H1 (cell line): ENCODE data around the gene FLVCR2. TPM values are rescaled to one million over a fixed set of nuclear protein-coding genes. Genes with fewer than 3 reads are reported as not detected.

Experiments used
- CTCF ChIA-PET: fragments of 300-600 bp; sonication (Branson Sonifier 250); formaldehyde crosslinking; loops from one replicate; lab custom pipeline; 2021; ENCODE audit not compliant: partially characterized antibody; lab: Charles Lee
- POLR2A ChIA-PET: fragments of 300-600 bp; sonication (Branson Sonifier 250); formaldehyde crosslinking; loops from one replicate; lab custom pipeline; 2021; ENCODE audit warnings: inconsistent platforms; ENCODE audit not compliant: partially characterized antibody; lab: Charles Lee
- DNase-seq, 2 experiments: peaks; one replicate each; pipeline versions ENCODE4 v3.0.0 to v3.0.0-alpha.2; 2010 to 2022; ENCODE audit warnings: low spot score in 2 of 2, low read depth in 1 of 2, mixed read lengths in 1 of 2
- FAIRE-seq: peaks from 2 replicates; lab custom pipeline; 2011; peaks lifted over from hg19 to GRCh38; lab: Jason Lieb, UNC
- H2AFZ ChIP-seq: 2 replicates; pipeline ENCODE4 v1.8.1; 2012; ENCODE audit warnings: low read length, inconsistent platforms
- H2AK5ac ChIP-seq: 2 replicates; pipeline ENCODE4 v1.6.1; 2013; ENCODE audit warnings: low read depth, low read length
- H2BK120ac ChIP-seq: replicated peaks from 2 replicates; pipeline ENCODE3; 2013; ENCODE audit warnings: low read depth, low read length, inconsistent platforms
- H2BK12ac ChIP-seq: 2 replicates; pipeline ENCODE4 v1.6.1; 2013; ENCODE audit warnings: low read depth, low read length
- H2BK15ac ChIP-seq: 2 replicates; pipeline ENCODE4 v1.6.1; 2013; ENCODE audit warnings: low read length
- H2BK20ac ChIP-seq: 2 replicates; pipeline ENCODE4 v1.6.1; 2013; ENCODE audit warnings: low read length
- H2BK5ac ChIP-seq: 2 replicates; pipeline ENCODE4 v1.6.1; 2013; ENCODE audit warnings: low read depth, low read length
- H3K14ac ChIP-seq: 2 replicates; pipeline ENCODE4 v1.6.1; 2013; ENCODE audit warnings: inconsistent platforms; ENCODE audit not compliant: insufficient read length
- H3K18ac ChIP-seq: 2 replicates; pipeline ENCODE4 v1.6.1; 2013; ENCODE audit warnings: low read length; ENCODE audit errors: extremely low read depth
- H3K23ac ChIP-seq: 2 replicates; pipeline ENCODE4 v1.6.1; 2013; ENCODE audit warnings: inconsistent platforms; ENCODE audit not compliant: insufficient read length
- H3K23me2 ChIP-seq: 2 replicates; pipeline ENCODE4 v1.6.1; 2013; ENCODE audit warnings: low read depth, low read length
- H3K27ac ChIP-seq: 2 replicates; pipeline ENCODE4 v1.6.1; 2011; ENCODE audit warnings: low read depth, low read length, inconsistent platforms
- H3K27me3 ChIP-seq, 4 experiments: replicated peaks in 1 of 4; 1 replicate in 1 of 4; 2 replicates in 3 of 4; pipeline versions ENCODE4 v1.6.1 to v1.8.1; 2011 to 2013; ENCODE audit warnings: low read length in 3 of 4, mild to moderate bottlenecking in 3 of 4, inconsistent platforms in 2 of 4, mixed read lengths in 2 of 4, moderate library complexity in 1 of 4; ENCODE audit not compliant: control insufficient read depth in 3 of 4, insufficient read depth in 3 of 4; ENCODE audit errors: extremely low read depth in 1 of 4
- H3K36me3 ChIP-seq, 4 experiments: 2 replicates each; pipeline versions ENCODE4 v1.6.1 to v1.8.1; 2011 to 2013; ENCODE audit warnings: mild to moderate bottlenecking in 4 of 4, low read length in 3 of 4, moderate library complexity in 2 of 4, control low read depth in 1 of 4, inconsistent platforms in 1 of 4; ENCODE audit not compliant: insufficient read depth in 4 of 4, control insufficient read depth in 2 of 4
- H3K4ac ChIP-seq: replicated peaks from 2 replicates; pipeline ENCODE3; 2013; ENCODE audit warnings: low read length, low read depth, mixed read lengths, inconsistent platforms; ENCODE audit not compliant: insufficient read length
- H3K4me1 ChIP-seq, 4 experiments: replicated peaks in 1 of 4; 1 replicate in 1 of 4; 2 replicates in 3 of 4; pipeline versions ENCODE4 v1.6.1 to v1.8.1; 2011 to 2013; ENCODE audit warnings: low read length in 3 of 4, inconsistent platforms in 2 of 4, mixed read lengths in 1 of 4; ENCODE audit not compliant: insufficient read depth in 4 of 4, control insufficient read depth in 3 of 4
- H3K4me2 ChIP-seq, 2 experiments: 2 replicates each; pipeline versions ENCODE4 v1.6.1 to v1.8.1; 2011 to 2013; ENCODE audit warnings: low read depth in 2 of 2, low read length in 2 of 2, control low read depth in 1 of 2, inconsistent platforms in 1 of 2, mild to moderate bottlenecking in 1 of 2; ENCODE audit not compliant: insufficient read depth in 1 of 2
- H3K4me3 ChIP-seq, 4 experiments: fragments of 200-600, 300-600 bp in 1 of 4; sonication (generic), shearing (Covaris generic), sonication (Bioruptor Twin) in 1 of 4; 2 replicates each; pipeline versions ENCODE4 v1.5.1 to v1.8.1; 2011 to 2016; ENCODE audit warnings: low read length in 4 of 4, low read depth in 3 of 4, control low read depth in 2 of 4, inconsistent platforms in 2 of 4, mild to moderate bottlenecking in 2 of 4, mixed read lengths in 1 of 4, moderate library complexity in 1 of 4; ENCODE audit not compliant: insufficient read depth in 2 of 4; ENCODE audit errors: extremely low read depth in 1 of 4
- H3K56ac ChIP-seq: replicated peaks from 2 replicates; pipeline ENCODE3; 2013; ENCODE audit warnings: low read depth, mild to moderate bottlenecking, mixed read lengths, low read length, inconsistent platforms; ENCODE audit not compliant: insufficient read length
- H3K79me1 ChIP-seq: 2 replicates; pipeline ENCODE4 v1.6.1; 2013; ENCODE audit warnings: low read depth, low read length, control low read depth
- H3K79me2 ChIP-seq, 2 experiments: 2 replicates each; pipeline versions ENCODE4 v1.6.1 to v1.8.1; 2012 to 2013; ENCODE audit warnings: low read length in 2 of 2, mild to moderate bottlenecking in 2 of 2, inconsistent platforms in 1 of 2; ENCODE audit not compliant: insufficient read depth in 2 of 2, control insufficient read depth in 1 of 2
- H3K9ac ChIP-seq, 4 experiments: replicated peaks in 1 of 4; 1 replicate in 1 of 4; 2 replicates in 3 of 4; pipeline versions ENCODE4 v1.6.1 to v1.8.1; 2011 to 2013; ENCODE audit warnings: low read depth in 3 of 4, low read length in 3 of 4, control low read depth in 2 of 4, mild to moderate bottlenecking in 2 of 4, moderate library complexity in 2 of 4, inconsistent platforms in 1 of 4; ENCODE audit errors: extremely low read depth in 1 of 4
- H3K9me3 ChIP-seq, 2 experiments: 2 replicates each; pipeline versions ENCODE4 v1.6.1 to v1.8.1; 2012 to 2013; ENCODE audit warnings: mild to moderate bottlenecking in 2 of 2, moderate library complexity in 2 of 2, control low read depth in 1 of 2, inconsistent platforms in 1 of 2, low read depth in 1 of 2, low read length in 1 of 2, mixed read lengths in 1 of 2; ENCODE audit not compliant: insufficient read depth in 2 of 2
- H4K20me1 ChIP-seq, 2 experiments: replicated peaks in 1 of 2; 2 replicates each; pipeline versions ENCODE3 to v1.8.1; 2011 to 2013; ENCODE audit warnings: inconsistent platforms in 2 of 2, low read length in 2 of 2, mild to moderate bottlenecking in 1 of 2; ENCODE audit not compliant: insufficient read depth in 2 of 2, control insufficient read depth in 1 of 2
- H4K5ac ChIP-seq: 2 replicates; pipeline ENCODE4 v1.6.1; 2013; ENCODE audit warnings: low read length, low read depth, mixed read lengths, inconsistent platforms; ENCODE audit not compliant: insufficient read length
- H4K8ac ChIP-seq: 2 replicates; pipeline ENCODE4 v1.8.0; 2013; ENCODE audit warnings: mild to moderate bottlenecking, moderate library complexity, low read length, inconsistent platforms; ENCODE audit not compliant: insufficient read depth; ENCODE audit errors: extremely low read depth
- H4K91ac ChIP-seq: replicated peaks from 2 replicates; pipeline ENCODE3; 2013; ENCODE audit warnings: low read length, mixed read lengths, inconsistent platforms; ENCODE audit not compliant: insufficient read length
- BRCA1 ChIP-seq: IDR thresholded peaks from 2 replicates; pipeline ENCODE4 v1.6.1; 2012; ENCODE audit warnings: low read depth, low read length, improper control_type of control experiment
- CHD1 ChIP-seq: IDR thresholded peaks from 2 replicates; pipeline ENCODE4 v1.6.1; 2012; ENCODE audit warnings: low read depth, low read length, improper control_type of control experiment
- EP300 ChIP-seq, 2 experiments: IDR thresholded peaks; 1 replicate in 1 of 2; 2 replicates in 1 of 2; pipeline ENCODE4 v1.6.1; 2011 to 2012; ENCODE audit warnings: low read depth in 2 of 2, low read length in 2 of 2, mild to moderate bottlenecking in 2 of 2, borderline replicate concordance in 1 of 2, inconsistent platforms in 1 of 2, moderate library complexity in 1 of 2
- polyA plus RNA-seq, 7 experiments: library from polyadenylated mRNA; depleted of rRNA in 3 of 7; stranded (reverse) in 5 of 7; unstranded in 2 of 7; fragments of >200 nt in 5 of 7; fragments of 200-250 nt in 2 of 7; gene quantifications; 1 replicate in 5 of 7; 2 replicates in 1 of 7; 4 replicates in 1 of 7; pipeline versions ENCODE4 v1.2.1 to v1.2.3, GENCODE V29; 2011 to 2013; ENCODE audit warnings: missing spikeins in 2 of 7, mixed read lengths in 2 of 7
- total RNA-seq: library from RNA; stranded (reverse); fragmentation: NEBNext Ultra II Directional; extraction: Animal tissue kit (Norgen Biotek cat#: 25700); gene quantifications from 2 replicates; pipeline ENCODE4 v1.2.1, GENCODE V29; 2021

FLVCR2 gene
- total and polyA plus RNA-seq, 2 of the 8 experiments (the other 6 are each of a cell fraction or from before 2014, with no cell fraction given), result 7.1 to 8.2 TPM

- H4K20me1 ChIP-seq, result no peaks in the 10 kb centered on the region
- no peaks in the 10 kb centered on the region for H3K4me1 ChIP-seq
- no peak overlapping the region for H3K4me3 ChIP-seq
- no peak overlapping the region; the same call in 1 of the 2 replicates for H2BK5ac ChIP-seq
- H3K27me3 ChIP-seq, result no peaks in the 10 kb centered on the region
- no peak overlapping the region for H2BK120ac ChIP-seq
- no peak overlapping the region for H3K23ac ChIP-seq
- DNase-seq (no peak), FAIRE-seq (no peak)
- no peaks in the 10 kb centered on the region; the same call in 1 of the 2 replicates for H3K23me2 ChIP-seq
- H4K8ac ChIP-seq, result no peak overlapping the region
- H3K18ac ChIP-seq, result no peak overlapping the region
- no peak overlapping the region for H2BK15ac ChIP-seq
- H3K9me3 ChIP-seq, result peaks cover 7 to 9% of the 10 kb centered on the region in 2 experiments
- no peak overlapping the region for H2BK12ac ChIP-seq
- no peak overlapping the region for H4K5ac ChIP-seq
- no peak for TF ChIP-seq CHD1
- no peak for TF ChIP-seq EP300 (IDR thresholded peaks at IDR 0.05; ENCODE audit: borderline replicate concordance in 1 of 2, low read depth in 2 of 2, low read length in 2 of 2)
- TF ChIP-seq BRCA1, result no peak
- no peaks in the 10 kb centered on the region; the same call in 1 of the 2 replicates for H3K79me1 ChIP-seq
- no peak overlapping the region for H4K91ac ChIP-seq
- peaks cover 0 to 8% (median 0%) of the 10 kb centered on the region in 4 experiments; a peak in 1 of 8 replicates for H3K36me3 ChIP-seq
- H3K9ac ChIP-seq, result no peak overlapping the region
- H3K56ac ChIP-seq, result no peak overlapping the region
- no peak overlapping the region for H2AFZ ChIP-seq
- no peak overlapping the region for H3K27ac ChIP-seq
- H2AK5ac ChIP-seq, result no peak overlapping the region
- H3K4ac ChIP-seq, result no peak overlapping the region
- H3K4me2 ChIP-seq, result no peak overlapping the region
- H3K14ac ChIP-seq, result no peak overlapping the region
- CTCF ChIA-PET, result interaction anchor here (0.6 to 2.3 kb wide), 3 partner anchors 14 to 352 kb away, joined by 3 to 11 read pairs (median 3); partner anchors contain the start of gene FLVCR2
- POLR2A ChIA-PET, result no interaction called here
- H3K79me2 ChIP-seq, result no peaks in the 10 kb centered on the region
- no peak overlapping the region for H2BK20ac ChIP-seq
Measured at GRCh38 chr14:75591987-75592575, 13.7 kb downstream of the FLVCR2 start.
